Activated CD4-positive, CD25-positive, alpha-beta regulatory T cell treated with anti-CD3 and anti-CD28 coated beads, Interleukin-2, amount 50 U/mL, for 24 hours (primary cell): ENCODE results near the gene DNAH2.
"Not testable (repeated sequence)": the region's sequence is repeated elsewhere in the genome, so short reads cannot be mapped to it uniquely, and the experiment has no call there.

Experiments
- ATAC-seq, 2 donors: fragments of 150-1000 bp; cut with Tn5 transposase; one replicate each; pipeline ENCODE4 v1.10.0; 2021; ENCODE audit warnings: mild to moderate bottlenecking in 1 of 2, moderate library complexity in 1 of 2

DNAH2 gene

GRCh38 chr17:7780736-7781135, 63.2 kb downstream of the DNAH2 start:
- no peak for ATAC-seq

GRCh38 chr17:7781429-7781828, 63.9 kb downstream of the DNAH2 start:
- no peak for ATAC-seq

- no peak for ATAC-seq
Measured at GRCh38 chr17:7782240-7782639, 64.7 kb downstream of the DNAH2 start.

- no peak for ATAC-seq
Measured at GRCh38 chr17:7786866-7787265, 69.3 kb downstream of the DNAH2 start.

GRCh38 chr17:7789131-7789530, 71.6 kb downstream of the DNAH2 start:
- ATAC-seq = no peak

GRCh38 chr17:7790150-7790549, 72.6 kb downstream of the DNAH2 start:
- no peak for ATAC-seq

- ATAC-seq = no peak
Measured at GRCh38 chr17:7792611-7793010, 75.1 kb downstream of the DNAH2 start.

GRCh38 chr17:7794075-7794663, 76.6 kb downstream of the DNAH2 start:
- ATAC-seq = no peak

GRCh38 chr17:7797976-7798375, 80.4 kb downstream of the DNAH2 start:
- ATAC-seq = no peak

GRCh38 chr17:7798839-7799238, 81.3 kb downstream of the DNAH2 start:
- ATAC-seq = no peak

- no peak for ATAC-seq
Measured at GRCh38 chr17:7803981-7804380, 86.4 kb downstream of the DNAH2 start.

- no peak for ATAC-seq
Measured at GRCh38 chr17:7806587-7806986, 89.0 kb downstream of the DNAH2 start.

- ATAC-seq = no peak
Measured at GRCh38 chr17:7807206-7807605, 89.7 kb downstream of the DNAH2 start.

GRCh38 chr17:7809086-7809790, 91.7 kb downstream of the DNAH2 start:
- ATAC-seq = no peak

- ATAC-seq = not testable (repeated sequence)
Measured at GRCh38 chr17:7809791-7810343, 92.3 kb downstream of the DNAH2 start.

- ATAC-seq = no peak
Measured at GRCh38 chr17:7811251-7811650, 93.7 kb downstream of the DNAH2 start.

GRCh38 chr17:7814969-7815368, 97.4 kb downstream of the DNAH2 start:
- no peak for ATAC-seq

GRCh38 chr17:7816926-7817642, 99.5 kb downstream of the DNAH2 start:
- ATAC-seq = no peak

GRCh38 chr17:7817643-7817964, 100.1 kb downstream of the DNAH2 start:
- ATAC-seq = no peak

- ATAC-seq = no peak
Measured at GRCh38 chr17:7818026-7818425, 100.5 kb downstream of the DNAH2 start.

- ATAC-seq = no peak
Measured at GRCh38 chr17:7818746-7819645, 101.5 kb downstream of the DNAH2 start.

GRCh38 chr17:7820231-7820630, 102.7 kb downstream of the DNAH2 start:
- ATAC-seq = no peak

GRCh38 chr17:7822126-7822525, 104.6 kb downstream of the DNAH2 start:
- ATAC-seq = no peak
